NCI-H82 treated with DMSO at 0.1 percent for 48 hours (cell line): Measurements from ENCODE around the gene OLFM2.
"Not testable (repeated sequence)": the region's sequence is repeated elsewhere in the genome, so short reads cannot be mapped to it uniquely, and the experiment has no call there.

Experiments used
- DNase-seq: peaks from one replicate; lab custom pipeline; 2025; ENCODE audit not compliant: unreplicated experiment; lab: John Stamatoyannopoulos, UW

The OLFM2 gene

GRCh38 chr19:9943744-9944143 lies 7.4 kb upstream of the OLFM2 start:
- no peak for DNase-seq

GRCh38 chr19:9941671-9942070 lies 5.4 kb upstream of the OLFM2 start:
- no peak for DNase-seq

DNA sequence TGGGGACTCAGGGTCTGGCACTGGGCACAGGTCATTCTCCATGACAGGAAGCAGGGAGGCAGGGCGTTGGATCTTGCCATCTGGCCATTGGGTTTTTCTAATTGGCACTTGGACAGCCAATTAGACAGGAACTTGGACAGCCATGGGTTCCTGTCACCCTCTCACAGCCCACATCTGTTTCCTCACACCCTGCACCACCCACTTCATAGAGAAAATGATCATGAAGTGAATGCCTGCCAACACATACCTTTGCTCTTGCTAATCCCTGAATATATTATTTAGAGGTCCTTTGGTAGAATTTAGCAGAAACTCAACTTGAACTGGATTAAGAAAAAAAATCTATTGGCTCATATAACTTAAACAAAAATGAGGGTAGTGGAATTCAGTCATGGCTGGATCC lies 4.9 kb upstream of the OLFM2 start:
- DNase-seq: no peak

DNA sequence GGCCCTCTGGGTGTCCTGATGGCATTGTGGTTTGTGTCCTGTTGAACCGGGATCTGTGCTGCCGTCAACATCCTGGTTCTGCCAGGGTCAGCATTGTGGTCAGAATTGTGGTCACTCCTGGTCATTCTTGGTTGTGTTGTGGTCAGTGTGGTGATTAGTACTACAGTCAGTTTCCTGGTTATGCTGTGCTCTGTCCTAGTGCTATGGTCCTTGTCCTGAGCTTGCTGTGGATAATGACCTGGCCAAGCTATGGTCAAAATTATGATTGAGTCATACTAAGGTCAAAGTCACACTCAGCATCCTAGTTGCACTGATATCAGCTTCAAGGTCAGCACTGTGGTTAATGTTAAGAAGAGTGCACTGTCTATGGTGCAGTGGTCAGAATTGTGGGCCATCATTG lies 4.5 kb upstream of the OLFM2 start:
- DNase-seq: no peak

DNA sequence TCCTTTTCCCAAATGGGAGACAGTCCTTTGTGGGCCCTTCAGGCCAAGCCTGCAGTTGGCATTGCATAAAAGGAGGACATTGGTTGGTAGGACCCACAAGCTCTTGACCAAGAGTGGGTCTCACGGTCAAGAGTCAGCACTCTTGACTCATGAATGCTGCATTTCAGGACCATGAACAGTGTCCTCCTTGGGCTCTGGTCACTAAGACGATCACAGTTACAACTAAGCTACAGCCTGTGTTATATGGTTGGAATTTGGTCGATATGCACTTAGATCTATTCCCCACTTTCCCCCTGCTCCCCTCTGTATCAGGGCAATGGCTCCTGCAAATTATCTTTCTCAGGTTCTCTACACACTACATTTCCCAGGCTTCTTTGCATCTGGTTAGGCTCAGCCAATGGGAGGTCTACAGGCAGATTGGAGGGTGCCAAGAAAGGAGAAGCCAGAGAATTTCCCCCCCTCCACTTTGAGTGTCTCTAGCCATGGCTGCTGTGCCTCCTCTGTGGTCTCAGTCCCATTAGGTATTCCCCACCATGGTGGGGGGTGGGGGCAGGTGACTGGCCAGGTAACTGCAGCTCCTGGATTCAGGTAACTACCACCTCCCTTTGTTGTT lies 3.1 kb upstream of the OLFM2 start:
- DNase-seq: no peak

GRCh38 chr19:9937001-9937411 lies 691 bp upstream of the OLFM2 start:
- no peak for DNase-seq

GRCh38 chr19:9935506-9936325 lies 599 bp downstream of the OLFM2 start:
- no peak for DNase-seq

GRCh38 chr19:9934132-9934950 lies 2.0 kb downstream of the OLFM2 start:
- peak; percentile 39 for DNase-seq

DNA sequence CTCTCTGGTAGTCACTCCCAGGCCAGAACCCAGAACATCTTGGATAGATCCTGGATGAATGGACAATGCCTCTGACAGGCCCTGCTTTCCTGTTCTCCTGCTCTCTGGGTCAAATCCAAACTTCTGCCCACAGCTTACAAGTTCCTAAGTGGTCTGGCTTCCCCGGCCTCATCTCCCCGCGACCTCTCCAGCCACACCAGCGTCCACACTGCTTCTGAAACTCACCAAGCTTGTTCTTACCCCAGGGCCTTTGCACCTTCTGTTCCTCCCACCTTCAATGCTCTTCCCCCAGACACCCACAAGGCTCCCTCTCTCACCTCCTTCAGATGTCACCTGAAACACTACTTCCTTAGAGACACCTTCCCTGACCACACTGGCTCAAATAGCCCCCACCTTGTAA lies 3.5 kb downstream of the OLFM2 start:
- DNase-seq: no peak

GRCh38 chr19:9931629-9932028 lies 4.7 kb downstream of the OLFM2 start:
- no peak for DNase-seq

DNA sequence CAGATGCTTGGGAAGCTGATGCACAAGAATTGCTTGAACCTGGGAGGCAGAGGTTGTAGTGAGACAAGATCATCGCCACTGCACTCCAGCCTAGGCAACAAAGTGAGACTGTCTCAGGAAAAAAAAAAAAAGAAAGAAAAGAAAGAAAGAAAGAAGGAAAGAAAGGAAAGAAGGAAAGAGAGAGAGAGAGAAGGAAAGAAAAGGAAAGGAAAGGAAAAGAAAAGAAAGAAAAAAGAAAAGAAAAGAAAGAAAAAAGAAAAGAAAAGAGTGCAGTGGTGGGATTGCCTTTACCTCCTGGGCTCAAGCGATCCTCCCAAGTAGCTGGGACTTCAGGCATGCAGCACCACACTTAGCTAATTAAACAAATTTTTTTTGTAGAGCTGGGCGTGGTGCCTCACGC lies 12.9 kb downstream of the OLFM2 start:
- DNase-seq: no peak

DNA sequence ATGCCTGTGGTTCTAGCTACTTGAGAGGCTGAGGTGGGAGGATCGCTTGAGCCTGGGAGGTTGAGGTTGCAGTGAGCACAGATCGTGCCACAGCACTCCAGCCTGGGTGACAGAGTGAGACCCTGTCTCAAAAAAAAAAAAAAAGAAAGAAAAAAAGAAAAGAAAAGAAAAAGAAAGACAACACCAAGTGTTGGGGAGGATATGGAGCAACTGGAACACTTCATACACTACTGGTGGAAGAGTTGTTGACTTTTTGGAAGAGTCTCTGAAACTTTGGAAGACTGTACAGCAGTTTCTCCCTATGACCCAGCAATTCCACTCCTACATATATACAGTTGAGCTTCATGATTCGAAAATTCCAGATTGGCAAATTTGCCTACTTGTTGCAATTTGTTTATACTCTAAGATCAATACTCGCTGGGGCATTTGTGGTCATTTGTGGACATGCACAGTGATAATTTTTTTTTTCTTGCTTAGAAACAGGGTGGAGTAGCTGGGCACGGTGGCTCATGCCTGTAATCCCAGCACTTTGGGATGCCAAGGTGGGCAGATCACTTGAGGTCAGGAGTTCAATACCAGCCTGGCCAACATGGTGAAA lies 13.4 kb downstream of the OLFM2 start:
- DNase-seq: not testable (repeated sequence)

GRCh38 chr19:9917321-9917720 lies 19.0 kb downstream of the OLFM2 start:
- DNase-seq: peak; percentile 48

GRCh38 chr19:9916719-9917118 lies 19.6 kb downstream of the OLFM2 start:
- DNase-seq: no peak

DNA sequence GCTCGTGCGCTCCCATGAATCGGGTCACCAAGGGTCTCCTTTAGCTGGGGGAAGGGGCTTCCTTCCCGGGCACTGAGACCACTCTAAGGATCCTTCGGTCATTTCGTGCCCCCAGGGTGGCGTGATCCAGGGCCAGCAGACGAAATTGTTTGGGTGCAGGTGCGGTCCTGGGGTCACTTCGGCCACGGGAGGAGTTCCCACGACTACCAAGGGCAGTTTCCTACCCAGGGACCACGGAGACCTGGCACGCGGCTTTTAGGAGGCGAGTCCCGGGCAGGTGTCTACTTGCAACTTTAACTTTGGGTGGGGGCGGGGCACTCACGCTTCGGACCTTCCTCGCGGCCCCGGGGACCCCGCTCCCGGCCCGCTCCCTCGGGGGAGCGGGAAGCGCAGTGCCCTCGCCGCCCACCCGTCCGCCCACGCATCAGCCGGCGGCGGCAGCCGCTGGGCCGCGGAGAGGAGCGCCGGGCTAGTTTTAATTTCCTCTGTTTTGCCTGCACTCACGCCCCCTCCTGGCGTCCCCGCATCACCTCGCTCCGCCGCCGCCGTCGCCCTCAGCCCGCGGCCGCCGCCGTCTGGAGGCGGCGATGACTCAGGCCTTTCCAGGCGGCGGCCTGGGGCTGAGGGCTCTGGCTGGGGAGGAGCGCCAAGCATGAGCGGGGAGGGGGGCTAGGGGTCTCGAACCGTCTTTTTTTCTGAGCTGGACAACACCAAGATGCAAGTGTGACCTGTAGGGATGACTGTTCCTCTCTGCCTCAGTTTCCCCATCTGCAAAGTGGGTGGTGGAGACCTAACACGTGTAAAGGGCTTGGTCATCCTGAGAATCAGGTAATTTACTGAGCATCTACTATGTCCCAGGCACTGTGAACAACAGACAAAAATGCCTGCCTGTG lies 21.8 kb downstream of the OLFM2 start:
- DNase-seq: peak; percentile 43

- DNase-seq: no peak
These were observed 22.4 kb downstream of the OLFM2 start for GRCh38 chr19:9914001-9914314.

- DNase-seq: peak; percentile 2
These were observed 22.9 kb downstream of the OLFM2 start for GRCh38 chr19:9913237-9914000.

- DNase-seq: no peak
These were observed 23.6 kb downstream of the OLFM2 start for GRCh38 chr19:9912551-9913236.

GRCh38 chr19:9911524-9912185 lies 24.7 kb downstream of the OLFM2 start:
- DNase-seq: no peak
